ENCODE measurements around the gene KIF12.

- TF ChIP-seq CTCF (IDR thresholded peaks at IDR 0.05; ENCODE audit: low read length) (no peak), EZH2 (IDR thresholded peaks at IDR 0.05; ENCODE audit: borderline replicate concordance, low read length) (no peak)
Observed at GRCh38 chr9:114146735-114147134, 47.6 kb upstream of the KIF12 start.
